Cardiac fibroblast (primary cell): ENCODE data around the gene HOXA6.

Source experiments
- DNase-seq, 2 donors: peaks; one replicate each; pipeline versions ENCODE4 v3.0.0 to v3.0.0-alpha.2; 2010; ENCODE audit warnings: low read depth in 2 of 2
- H3K4me3 ChIP-seq, 2 donors: replicated peaks in 1 of 2; 1 replicate in 1 of 2; 2 replicates in 1 of 2; pipeline ENCODE4 v1.5.1; 2011; ENCODE audit warnings: low read depth in 2 of 2, low read length in 2 of 2, mild to moderate bottlenecking in 2 of 2, moderate library complexity in 1 of 2
- TF ChIP-seq, protein P1 (sequence below): IDR thresholded peaks from one replicate; pipeline ENCODE4 v1.5.1; 2011; ENCODE audit warnings: low read depth, mild to moderate bottlenecking, low read length, inconsistent platforms

Gene HOXA6

DNA sequence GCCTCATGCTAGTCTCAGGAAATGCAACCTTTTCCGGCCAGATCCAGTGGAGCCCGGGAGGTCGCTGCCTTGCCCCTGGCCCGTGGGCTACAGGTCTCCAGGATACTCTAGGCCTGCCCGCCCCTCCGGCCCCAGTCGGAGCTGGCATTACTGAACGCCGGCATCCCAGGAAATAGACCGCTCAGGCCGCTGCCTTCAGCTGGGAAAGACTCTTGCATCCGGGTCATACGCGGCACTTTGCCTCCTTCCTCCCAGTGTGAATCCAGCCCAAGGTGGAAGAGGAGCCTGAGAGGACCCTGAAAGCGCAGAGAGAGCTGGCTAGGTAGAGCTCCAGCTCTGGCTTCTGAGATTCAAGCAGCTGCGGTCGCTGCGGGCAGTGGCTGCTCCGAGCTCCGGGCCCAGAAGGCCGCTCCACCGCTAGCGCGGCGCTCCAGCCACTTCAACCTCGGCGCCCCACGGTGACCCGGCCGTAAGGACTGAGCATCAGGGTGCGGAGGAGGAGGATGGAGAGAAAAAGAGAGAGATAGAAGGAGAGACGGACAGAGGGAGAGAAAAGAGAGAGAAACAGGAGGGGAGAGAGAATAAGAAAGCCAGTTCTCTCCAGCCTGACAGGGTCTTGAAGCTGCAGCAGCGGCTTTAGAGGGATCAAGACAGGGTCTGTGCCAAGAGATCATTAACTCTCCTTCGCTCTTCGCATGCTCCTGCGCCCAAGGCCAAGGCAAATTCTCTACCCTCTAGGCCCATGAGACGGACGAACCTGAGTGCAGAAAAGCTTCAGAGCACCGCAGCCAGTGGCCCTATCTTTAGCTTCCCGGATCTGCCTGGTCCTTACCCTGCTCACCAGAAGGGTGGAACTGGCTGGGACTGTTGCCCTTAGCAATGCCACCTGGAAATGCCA lies 28.3 kb upstream of the HOXA6 start:
- TF ChIP-seq, protein P1, sequence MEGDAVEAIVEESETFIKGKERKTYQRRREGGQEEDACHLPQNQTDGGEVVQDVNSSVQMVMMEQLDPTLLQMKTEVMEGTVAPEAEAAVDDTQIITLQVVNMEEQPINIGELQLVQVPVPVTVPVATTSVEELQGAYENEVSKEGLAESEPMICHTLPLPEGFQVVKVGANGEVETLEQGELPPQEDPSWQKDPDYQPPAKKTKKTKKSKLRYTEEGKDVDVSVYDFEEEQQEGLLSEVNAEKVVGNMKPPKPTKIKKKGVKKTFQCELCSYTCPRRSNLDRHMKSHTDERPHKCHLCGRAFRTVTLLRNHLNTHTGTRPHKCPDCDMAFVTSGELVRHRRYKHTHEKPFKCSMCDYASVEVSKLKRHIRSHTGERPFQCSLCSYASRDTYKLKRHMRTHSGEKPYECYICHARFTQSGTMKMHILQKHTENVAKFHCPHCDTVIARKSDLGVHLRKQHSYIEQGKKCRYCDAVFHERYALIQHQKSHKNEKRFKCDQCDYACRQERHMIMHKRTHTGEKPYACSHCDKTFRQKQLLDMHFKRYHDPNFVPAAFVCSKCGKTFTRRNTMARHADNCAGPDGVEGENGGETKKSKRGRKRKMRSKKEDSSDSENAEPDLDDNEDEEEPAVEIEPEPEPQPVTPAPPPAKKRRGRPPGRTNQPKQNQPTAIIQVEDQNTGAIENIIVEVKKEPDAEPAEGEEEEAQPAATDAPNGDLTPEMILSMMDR = no peak
- no peak for DNase-seq
- H3K4me3 ChIP-seq = no peak overlapping the region

DNA sequence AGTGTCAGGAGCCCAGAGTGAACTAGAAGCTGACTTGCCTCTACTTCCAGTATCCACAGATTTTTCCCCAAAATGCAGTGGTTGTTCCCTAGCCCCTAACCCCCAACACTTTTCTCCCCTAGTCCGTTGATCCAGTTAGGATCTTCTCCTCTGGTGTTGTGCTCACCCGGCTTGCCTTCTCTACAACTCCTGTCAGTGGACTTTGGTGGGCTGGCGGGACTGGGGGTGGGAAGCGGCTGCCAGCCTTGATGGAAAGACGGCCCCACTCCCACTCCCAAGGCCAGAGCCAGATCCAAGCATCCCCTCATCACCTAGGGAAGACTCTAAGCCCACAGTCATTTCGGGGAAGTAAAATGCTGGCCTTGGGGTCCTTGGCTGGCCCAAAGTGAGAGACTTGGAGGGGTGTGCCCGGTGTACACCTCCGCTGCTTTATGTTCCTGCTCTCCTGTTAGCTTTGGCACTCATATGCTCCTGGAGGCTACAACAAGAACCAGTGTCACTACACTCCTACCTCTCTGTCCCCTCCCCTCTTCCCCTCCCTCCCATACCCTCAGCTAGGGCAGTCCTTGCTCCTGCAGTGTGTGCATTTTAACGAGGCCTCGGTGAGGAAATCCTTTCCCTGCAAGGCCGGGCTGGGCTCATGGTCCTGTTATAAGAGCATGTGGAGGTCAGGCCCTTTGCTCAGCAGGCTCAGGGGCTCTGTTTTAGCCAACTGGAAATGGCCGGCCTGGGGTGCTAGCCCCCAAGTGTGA lies 27.5 kb upstream of the HOXA6 start:
- TF ChIP-seq, protein P1 = no peak
- no peak overlapping the region for H3K4me3 ChIP-seq
- no peak for DNase-seq

DNA sequence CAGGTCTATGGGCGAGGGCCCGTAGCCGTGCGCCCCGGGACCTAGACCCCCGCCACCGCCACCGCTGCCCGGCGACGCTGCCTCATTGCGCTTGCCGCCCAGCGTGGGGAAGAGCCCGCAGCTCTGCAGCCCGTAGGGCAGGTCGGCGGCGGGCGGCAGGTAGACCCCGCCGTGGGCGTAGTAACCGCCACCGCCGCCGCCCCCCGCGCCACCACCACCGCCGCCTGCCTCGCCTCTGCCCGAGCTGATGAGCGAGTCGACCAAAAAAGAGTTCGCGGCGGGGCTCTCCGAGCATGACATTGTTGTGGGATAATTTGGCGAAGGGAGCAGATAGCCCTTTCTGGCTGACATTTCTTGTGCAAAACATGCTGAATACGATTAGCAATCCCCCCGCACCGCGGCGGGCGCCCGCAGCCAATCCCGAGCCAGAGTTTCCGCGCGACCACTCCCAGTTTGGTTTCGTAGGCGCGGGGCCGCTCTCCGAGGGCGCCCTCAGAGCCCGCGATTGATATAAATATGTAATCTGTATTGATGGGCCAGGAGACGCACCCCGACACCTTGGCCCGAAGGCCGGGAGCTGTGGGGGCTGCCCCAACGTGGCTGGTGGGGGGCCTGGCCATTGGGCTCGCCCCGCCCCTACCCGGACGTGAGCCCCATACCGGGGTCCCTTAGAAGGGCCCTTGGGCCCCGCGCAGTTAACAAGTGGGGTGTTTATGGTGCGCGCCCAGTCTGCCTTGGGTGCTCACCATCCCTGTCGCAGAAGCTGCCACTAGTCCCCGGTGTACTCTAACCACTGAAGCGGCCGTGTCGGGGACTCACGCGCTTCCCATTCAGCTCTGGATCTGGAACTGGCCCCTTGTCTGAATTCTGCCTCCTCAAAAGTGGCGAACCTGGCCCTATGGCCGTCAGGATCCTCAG lies 26.6 kb upstream of the HOXA6 start, which contains the start of gene HOXA10:
HOXA10 (minus strand) TSS at position 365 of the 918 bp plus-strand sequence; CDS start at position 351, 14 bp downstream.
- H3K4me3 ChIP-seq = no peak within 1 kb of the TSS
- TF ChIP-seq, protein P1 = no peak
- no peak for DNase-seq

DNA sequence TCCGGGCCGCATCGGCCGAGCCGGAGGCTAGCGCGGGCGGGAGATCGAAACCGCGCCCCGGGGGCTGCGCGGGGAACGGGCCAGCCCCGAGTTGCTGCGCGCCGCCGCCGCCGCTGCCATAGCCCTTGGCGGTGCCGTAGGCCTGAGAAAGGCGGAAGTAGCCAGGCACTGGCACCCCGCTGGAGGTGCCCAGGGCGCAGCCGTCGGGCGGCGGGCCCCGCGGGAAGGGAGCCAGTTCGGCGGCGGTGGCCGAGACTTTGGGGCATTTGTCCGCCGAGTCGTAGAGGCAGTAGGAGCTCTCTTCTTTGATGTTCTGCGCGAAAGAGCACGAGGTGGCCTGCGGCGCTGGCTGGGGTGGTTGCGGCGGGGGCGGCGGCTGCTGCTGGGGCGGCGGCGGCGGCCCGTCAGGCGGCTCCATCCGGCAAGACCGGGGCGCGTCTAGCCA lies 26.0 kb upstream of the HOXA6 start:
- H3K4me3 ChIP-seq = no peak overlapping the region

DNA sequence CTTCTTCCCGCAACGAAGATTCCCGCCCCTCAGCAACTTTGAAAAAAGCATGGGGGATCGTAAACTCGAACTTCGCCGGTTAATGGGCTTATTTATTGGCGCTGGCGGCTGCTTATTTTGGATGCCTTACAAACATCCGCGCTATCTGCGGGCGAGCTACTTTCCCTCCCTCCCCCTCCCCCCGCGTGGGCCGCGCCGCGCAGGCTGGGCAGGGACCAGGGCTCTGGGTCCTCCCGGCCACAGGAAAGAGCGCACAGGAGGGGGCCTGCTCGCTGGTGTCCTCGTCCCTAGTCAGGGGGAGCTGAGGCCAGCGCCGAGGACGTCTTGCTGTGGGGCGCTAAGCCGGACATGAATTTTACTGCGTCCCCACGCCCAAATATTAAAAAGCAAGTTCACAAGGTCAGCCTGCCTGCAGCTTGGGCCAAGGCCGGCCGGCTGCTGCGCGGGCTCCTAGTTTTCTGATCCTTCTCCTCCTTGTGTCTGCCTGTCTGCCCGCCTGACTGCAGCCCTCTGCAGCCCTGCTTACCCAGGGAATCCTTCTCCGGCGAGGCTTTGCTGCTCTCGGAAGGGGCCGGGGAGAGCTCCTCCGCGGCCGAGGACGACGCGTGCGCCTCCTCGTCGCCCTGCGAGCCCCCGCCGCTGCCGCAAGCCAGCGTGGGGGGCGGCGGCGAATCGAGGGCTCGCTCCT lies 25.4 kb upstream of the HOXA6 start:
- no peak overlapping the region for H3K4me3 ChIP-seq
- TF ChIP-seq, protein P1 = no peak
- DNase-seq = no peak

More for the DNA sequence above, 26.0 kb upstream of the HOXA6 start:
- TF ChIP-seq, protein P1 = no peak
- no peak for DNase-seq
